IMR-90 (cell line): Measurements from ENCODE around the gene NCKIPSD. TPM values are rescaled to one million over a fixed set of nuclear protein-coding genes. Genes with fewer than 3 reads are reported as not detected.

Experiments used
- ATAC-seq: fragments of 200-7000 bp; cut with Tn5 transposase; 2 replicates; pipeline ENCODE4 v1.9.1; 2020; ENCODE audit warnings: low read depth, mild to moderate bottlenecking, moderate library complexity
- BruUV-seq: library from RNA; stranded (reverse); fragments of 400-500 nt; replicated peaks from 2 replicates; lab custom pipeline; 2021; lab: Mats Ljungman, UMichigan
- CTCF ChIA-PET: fragments of 300-600 bp; formaldehyde crosslinking; extraction: SDS; loops from one replicate; lab custom pipeline; 2021; ENCODE audit warnings: antibody characterized with exemption; lab: Yijun Ruan, JAX
- POLR2A ChIA-PET: fragments of 300-600 bp; sonication (Branson Sonifier 250); formaldehyde crosslinking; loops from one replicate; lab custom pipeline; 2022; ENCODE audit warnings: antibody characterized with exemption; ENCODE audit not compliant: unreplicated experiment; lab: Charles Lee
- DNase-seq: peaks from one replicate; pipeline ENCODE4 v3.0.0; 2013
- H2AFZ ChIP-seq: replicated peaks from 2 replicates; pipeline ENCODE3; 2013; ENCODE audit warnings: low read length, mild to moderate bottlenecking; ENCODE audit not compliant: poor library complexity
- H2AK5ac ChIP-seq: 2 replicates; pipeline ENCODE4 v1.6.1; 2013; ENCODE audit warnings: low read depth, low read length, inconsistent platforms
- H2AK9ac ChIP-seq: replicated peaks from 2 replicates; pipeline ENCODE3; 2013; ENCODE audit warnings: mild to moderate bottlenecking, low read depth, low read length, moderate library complexity; ENCODE audit not compliant: poor library complexity
- H2BK120ac ChIP-seq: 2 replicates; pipeline ENCODE4 v1.6.1; 2013; ENCODE audit warnings: low read depth, low read length, inconsistent platforms
- H2BK15ac ChIP-seq: 3 replicates; pipeline ENCODE4 v1.6.1; 2013; ENCODE audit warnings: low read depth, low read length, inconsistent platforms
- H2BK20ac ChIP-seq: 2 replicates; pipeline ENCODE4 v1.6.1; 2013; ENCODE audit warnings: low read depth, mild to moderate bottlenecking, inconsistent platforms, low read length, moderate library complexity
- H2BK5ac ChIP-seq: 2 replicates; pipeline ENCODE4 v1.6.1; 2013; ENCODE audit warnings: mild to moderate bottlenecking, low read depth, low read length, inconsistent platforms; ENCODE audit not compliant: poor library complexity, severe bottlenecking
- H3K14ac ChIP-seq: replicated peaks from 2 replicates; pipeline ENCODE4 v1.6.1; 2013; ENCODE audit warnings: low read depth, low read length, inconsistent platforms
- H3K18ac ChIP-seq: 2 replicates; pipeline ENCODE4 v1.6.1; 2013; ENCODE audit warnings: low read depth, low read length, control low read depth
- H3K23ac ChIP-seq: 2 replicates; pipeline ENCODE4 v1.6.1; 2013; ENCODE audit warnings: low read depth, low read length, inconsistent platforms
- H3K27ac ChIP-seq: 2 replicates; pipeline ENCODE4 v1.5.1; 2013; ENCODE audit warnings: mild to moderate bottlenecking, control low read depth, low read length; ENCODE audit not compliant: insufficient read depth
- H3K27me3 ChIP-seq: 2 replicates; pipeline ENCODE4 v1.6.1; 2013; ENCODE audit warnings: low read length; ENCODE audit not compliant: control insufficient read depth, insufficient read depth
- H3K36me3 ChIP-seq: 2 replicates; pipeline ENCODE4 v1.6.1; 2013; ENCODE audit warnings: low read length, mixed read lengths; ENCODE audit not compliant: control insufficient read depth, insufficient read depth
- H3K4ac ChIP-seq: 2 replicates; pipeline ENCODE4 v1.6.1; 2013; ENCODE audit warnings: low read depth, low read length, inconsistent platforms
- H3K4me1 ChIP-seq: 2 replicates; pipeline ENCODE4 v1.6.1; 2013; ENCODE audit warnings: low read length, mixed read lengths; ENCODE audit not compliant: control insufficient read depth, insufficient read depth
- H3K4me2 ChIP-seq: 2 replicates; pipeline ENCODE4 v1.6.1; 2013; ENCODE audit warnings: low read depth, mild to moderate bottlenecking, control low read depth, low read length, moderate library complexity
- H3K4me3 ChIP-seq: 2 replicates; pipeline ENCODE4 v1.5.1; 2013; ENCODE audit warnings: low read depth, mild to moderate bottlenecking, control low read depth, low read length, moderate library complexity; ENCODE audit not compliant: insufficient read depth
- H3K56ac ChIP-seq: 2 replicates; pipeline ENCODE4 v1.6.1; 2013; ENCODE audit warnings: low read length, inconsistent platforms; ENCODE audit not compliant: insufficient read depth; ENCODE audit errors: extremely low read depth
- H3K79me1 ChIP-seq, 2 experiments: 2 replicates each; pipeline ENCODE4 v1.6.1; 2013; ENCODE audit warnings: low read length in 2 of 2, inconsistent platforms in 1 of 2, low read depth in 1 of 2
- H3K9ac ChIP-seq: 2 replicates; pipeline ENCODE4 v1.6.1; 2013; ENCODE audit warnings: low read depth, low read length, control low read depth
- H3K9me1 ChIP-seq: 2 replicates; pipeline ENCODE4 v1.6.1; 2013; ENCODE audit warnings: low read length, inconsistent platforms; ENCODE audit not compliant: insufficient read depth
- H3K9me3 ChIP-seq: 2 replicates; pipeline ENCODE4 v1.6.1; 2013; ENCODE audit warnings: low read length; ENCODE audit not compliant: control insufficient read depth, insufficient read depth
- H4K20me1 ChIP-seq: 2 replicates; pipeline ENCODE4 v1.6.1; 2013; ENCODE audit warnings: low read length, inconsistent platforms; ENCODE audit not compliant: insufficient read depth
- H4K5ac ChIP-seq: 2 replicates; pipeline ENCODE4 v1.6.1; 2013; ENCODE audit warnings: mild to moderate bottlenecking, low read depth, low read length, control low read depth
- H4K8ac ChIP-seq, 2 experiments: 2 replicates each; pipeline ENCODE4 v1.6.1; 2013; ENCODE audit warnings: low read depth in 2 of 2, low read length in 2 of 2, control low read depth in 1 of 2, inconsistent platforms in 1 of 2
- H4K91ac ChIP-seq: 2 replicates; pipeline ENCODE4 v1.6.1; 2013; ENCODE audit warnings: low read depth, low read length, inconsistent platforms; ENCODE audit not compliant: insufficient read depth
- MAFK ChIP-seq: IDR thresholded peaks from 2 replicates; pipeline ENCODE4 v1.6.1; 2012; ENCODE audit warnings: low read depth, low read length, improper control_type of control experiment
- NFE2L2 ChIP-seq: fragments of 150-350 bp; IDR thresholded peaks from 2 replicates; pipeline ENCODE4 v1.6.1; 2016; ENCODE audit warnings: low read depth, mild to moderate bottlenecking, low read length
- POLR2A ChIP-seq: IDR thresholded peaks from 2 replicates; pipeline ENCODE4 v1.6.1; 2012; ENCODE audit warnings: mild to moderate bottlenecking, low read depth, low read length
- RCOR1 ChIP-seq: IDR thresholded peaks from 2 replicates; pipeline ENCODE4 v1.6.1; 2012; ENCODE audit warnings: mild to moderate bottlenecking, low read length, improper control_type of control experiment; ENCODE audit not compliant: insufficient replicate concordance
- RFX5 ChIP-seq: IDR thresholded peaks from 2 replicates; pipeline ENCODE4 v1.8.0; 2012; ENCODE audit warnings: low read depth, mild to moderate bottlenecking, low read length, moderate library complexity
- SMC3 ChIP-seq: fragments of 150-350 bp; IDR thresholded peaks from 2 replicates; pipeline ENCODE4 v1.6.1; 2016; ENCODE audit warnings: low read depth, mild to moderate bottlenecking, antibody characterized with exemption, low read length, moderate library complexity
- WGBS, 2 experiments: methylation state at CpG; one replicate each; pipeline versions ENCODE4 v1.1.5 to v1.1.7; 2013; ENCODE audit warnings: missing lambda C conversion rate in 2 of 2; ENCODE audit not compliant: insufficient read length in 1 of 2; ENCODE audit errors: extremely low coverage in 2 of 2; 5-methylcytosine and 5-hydroxymethylcytosine counted together
- dilution Hi-C: fragments of 300-500 bp; cut with HindIII; formaldehyde crosslinking; loops from one replicate; pipeline ENCODE4 v1.14.3; 2018; ENCODE audit warnings: low sequenced_read_pairs; ENCODE audit not compliant: unreplicated experiment
- in situ Hi-C: fragments of 300-500 bp; cut with MboI; formaldehyde crosslinking; loops from 3 replicates; pipeline ENCODE4 v1.14.3; 2019; ENCODE audit warnings: low sequenced_read_pairs, inconsistent platforms, mixed read lengths
- intact Hi-C: fragments of 100-400 bp; cut with micrococcal nuclease; formaldehyde crosslinking; loops from 2 replicates; pipeline ENCODE4 v1.10.0; 2022
- polyA plus RNA-seq, 3 experiments: library from polyadenylated mRNA; depleted of rRNA; stranded (reverse); fragments of >200 nt; gene quantifications; 2 replicates each; pipeline ENCODE4 v1.2.3, GENCODE V29; 2012; ENCODE audit warnings: low replicate concordance in 1 of 3
- total RNA-seq: library from RNA; depleted of rRNA; stranded (reverse); fragments of >200 nt; gene quantifications from 2 replicates; pipeline ENCODE4 v1.2.3, GENCODE V29; 2012
- TF ChIP-seq, protein P1 (sequence below): conservative IDR thresholded peaks from 2 replicates; pipeline ENCODE4 v1.5.1; 2012; ENCODE audit warnings: mild to moderate bottlenecking, low read depth, low read length, improper control_type of control experiment

NCKIPSD gene
- total and polyA plus RNA-seq, 2 of the 4 experiments (the other 2 are of a cell fraction), result 21.0 to 38.3 TPM

- ATAC-seq, result no peak
- in situ Hi-C loops (no loop called here), dilution Hi-C loops (no loop called here), intact Hi-C loops (loop anchor here (10.0 kb wide), 1 partner anchor 193 kb away; the partner anchor contains the start of genes ATRIP, CCDC51 and TMA7)
- peak overlapping the region; percentile 79; the same call in 1 of the 2 replicates for H3K23ac ChIP-seq
- no peak overlapping the region for H3K9ac ChIP-seq
- no peak overlapping the region for H3K14ac ChIP-seq
- no peak overlapping the region for H3K18ac ChIP-seq
- no peak overlapping the region for H2AK9ac ChIP-seq
- no peak for DNase-seq
- no TSS peak for BruUV-seq
- peaks cover 27% of the 10 kb centered on the region for H4K20me1 ChIP-seq
- no peak overlapping the region for H3K4ac ChIP-seq
- H3K56ac ChIP-seq, result no peak overlapping the region
- no peak overlapping the region for H2BK15ac ChIP-seq
- H3K79me1 ChIP-seq, result peaks cover 34 to 47% of the 10 kb centered on the region in 2 experiments; a peak in 3 of 4 replicates
- H3K4me1 ChIP-seq, result peaks cover 18% of the 10 kb centered on the region
- H3K4me3 ChIP-seq, result no peak overlapping the region
- no peak overlapping the region for H4K5ac ChIP-seq
- H2AFZ ChIP-seq, result no peak overlapping the region
- H4K8ac ChIP-seq, result no peak overlapping the region
- TF ChIP-seq MAFK (no peak), RFX5 (no peak), POLR2A (no peak), RCOR1 (no peak), SMC3 (no peak), NFE2L2 (no peak)
- TF ChIP-seq, protein P1, sequence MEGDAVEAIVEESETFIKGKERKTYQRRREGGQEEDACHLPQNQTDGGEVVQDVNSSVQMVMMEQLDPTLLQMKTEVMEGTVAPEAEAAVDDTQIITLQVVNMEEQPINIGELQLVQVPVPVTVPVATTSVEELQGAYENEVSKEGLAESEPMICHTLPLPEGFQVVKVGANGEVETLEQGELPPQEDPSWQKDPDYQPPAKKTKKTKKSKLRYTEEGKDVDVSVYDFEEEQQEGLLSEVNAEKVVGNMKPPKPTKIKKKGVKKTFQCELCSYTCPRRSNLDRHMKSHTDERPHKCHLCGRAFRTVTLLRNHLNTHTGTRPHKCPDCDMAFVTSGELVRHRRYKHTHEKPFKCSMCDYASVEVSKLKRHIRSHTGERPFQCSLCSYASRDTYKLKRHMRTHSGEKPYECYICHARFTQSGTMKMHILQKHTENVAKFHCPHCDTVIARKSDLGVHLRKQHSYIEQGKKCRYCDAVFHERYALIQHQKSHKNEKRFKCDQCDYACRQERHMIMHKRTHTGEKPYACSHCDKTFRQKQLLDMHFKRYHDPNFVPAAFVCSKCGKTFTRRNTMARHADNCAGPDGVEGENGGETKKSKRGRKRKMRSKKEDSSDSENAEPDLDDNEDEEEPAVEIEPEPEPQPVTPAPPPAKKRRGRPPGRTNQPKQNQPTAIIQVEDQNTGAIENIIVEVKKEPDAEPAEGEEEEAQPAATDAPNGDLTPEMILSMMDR, result no peak
- H2BK5ac ChIP-seq, result no peak overlapping the region
- no peak overlapping the region for H2BK20ac ChIP-seq
- no peak overlapping the region for H2AK5ac ChIP-seq
- H3K36me3 ChIP-seq, result peaks cover 18% of the 10 kb centered on the region
- WGBS, 2 experiments, result 28% methylated on average over 2 of the region's 6 CpGs; no CpG with 5 or more reads in 1 of the 2 experiments
- no peak overlapping the region for H3K27ac ChIP-seq
- POLR2A ChIA-PET, result no interaction called here
- H3K9me1 ChIP-seq, result peaks cover 4% of the 10 kb centered on the region; the same call in 1 of the 2 replicates
- no peak overlapping the region for H3K4me2 ChIP-seq
- no peak overlapping the region for H4K91ac ChIP-seq
- H2BK120ac ChIP-seq, result no peak overlapping the region
- no peaks in the 10 kb centered on the region for H3K9me3 ChIP-seq
- no peaks in the 10 kb centered on the region for H3K27me3 ChIP-seq
- CTCF ChIA-PET, result no interaction called here
Observed at GRCh38 chr3:48637305-48637704, 48.4 kb downstream of the NCKIPSD start.
